ENCODE data around the gene ARHGAP35.
A peak's percentile ranks its signal among the peaks of the same experiment; 100 is the strongest.
"Not testable (repeated sequence)": the region's sequence is repeated elsewhere in the genome, so short reads cannot be mapped to it uniquely, and the experiment has no call there.

ARHGAP35 gene

DNA sequence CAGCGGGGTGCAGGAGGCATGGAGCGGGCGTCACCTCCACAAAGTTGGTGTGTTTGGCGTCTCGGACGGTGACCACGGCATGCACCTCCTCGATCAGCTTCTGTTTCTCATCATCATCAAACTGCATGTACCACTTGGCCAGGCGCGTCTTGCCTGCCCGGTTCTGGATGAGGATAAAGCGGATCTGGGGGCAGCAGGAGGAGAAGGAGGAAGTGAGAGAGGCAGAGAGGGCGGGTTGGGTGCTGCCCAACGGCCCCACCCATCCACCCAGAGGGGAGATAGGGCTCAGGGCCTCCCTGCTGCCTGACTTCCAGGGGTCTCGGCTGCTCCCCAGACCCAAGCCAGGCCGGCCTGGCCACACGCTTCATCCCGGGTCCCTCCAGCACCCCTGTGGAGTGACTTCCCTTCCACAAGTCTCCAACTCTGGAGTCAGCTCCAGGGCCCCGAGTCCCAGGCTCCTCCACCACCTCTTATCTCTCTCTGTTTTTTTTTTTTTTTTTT is 14.8 kb upstream of the ARHGAP35 start:
- DNase-seq = no peak

DNA sequence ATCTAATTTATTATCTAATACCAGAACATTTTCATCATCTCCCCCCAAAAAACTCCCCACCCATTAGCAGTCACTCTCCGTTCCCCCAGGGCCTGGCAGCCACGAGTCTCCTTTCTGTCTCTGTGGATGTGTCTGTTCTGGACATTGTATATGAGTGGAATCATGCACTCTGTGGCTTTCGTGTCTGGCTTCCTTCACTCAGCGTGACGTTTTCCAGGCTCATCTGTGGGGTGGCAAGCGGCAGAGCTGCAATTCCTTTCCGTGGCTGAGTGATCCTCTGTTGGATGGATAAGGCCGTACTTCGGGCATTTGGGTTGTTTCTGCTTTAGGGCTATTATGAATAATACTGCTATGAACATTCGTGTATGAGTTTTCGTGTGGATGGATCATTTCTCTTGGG is 13.3 kb upstream of the ARHGAP35 start:
- DNase-seq = no peak

GRCh38 chr19:46848389-46848788 is 12.4 kb upstream of the ARHGAP35 start:
- DNase-seq = no peak

DNA sequence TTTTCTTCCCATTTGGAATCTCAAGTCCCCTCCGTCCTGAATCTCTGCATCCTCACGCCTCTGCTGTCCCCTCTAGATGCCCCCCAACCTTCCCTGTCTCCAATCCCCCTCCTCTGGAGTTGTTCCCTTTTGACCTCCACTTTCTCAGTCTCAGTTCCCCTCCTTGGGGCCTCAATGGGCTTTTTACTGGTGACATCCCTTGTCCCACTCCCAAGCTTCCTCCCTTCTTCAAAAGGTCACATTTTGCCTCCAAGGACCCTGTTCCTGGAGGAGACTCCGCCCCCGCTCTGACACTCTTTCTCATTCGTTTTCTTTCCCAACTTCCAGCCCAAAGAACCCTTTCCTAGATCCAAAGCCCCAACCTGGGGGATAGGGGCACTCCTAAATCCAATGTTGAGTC is 11.2 kb upstream of the ARHGAP35 start:
- DNase-seq = no peak

DNA sequence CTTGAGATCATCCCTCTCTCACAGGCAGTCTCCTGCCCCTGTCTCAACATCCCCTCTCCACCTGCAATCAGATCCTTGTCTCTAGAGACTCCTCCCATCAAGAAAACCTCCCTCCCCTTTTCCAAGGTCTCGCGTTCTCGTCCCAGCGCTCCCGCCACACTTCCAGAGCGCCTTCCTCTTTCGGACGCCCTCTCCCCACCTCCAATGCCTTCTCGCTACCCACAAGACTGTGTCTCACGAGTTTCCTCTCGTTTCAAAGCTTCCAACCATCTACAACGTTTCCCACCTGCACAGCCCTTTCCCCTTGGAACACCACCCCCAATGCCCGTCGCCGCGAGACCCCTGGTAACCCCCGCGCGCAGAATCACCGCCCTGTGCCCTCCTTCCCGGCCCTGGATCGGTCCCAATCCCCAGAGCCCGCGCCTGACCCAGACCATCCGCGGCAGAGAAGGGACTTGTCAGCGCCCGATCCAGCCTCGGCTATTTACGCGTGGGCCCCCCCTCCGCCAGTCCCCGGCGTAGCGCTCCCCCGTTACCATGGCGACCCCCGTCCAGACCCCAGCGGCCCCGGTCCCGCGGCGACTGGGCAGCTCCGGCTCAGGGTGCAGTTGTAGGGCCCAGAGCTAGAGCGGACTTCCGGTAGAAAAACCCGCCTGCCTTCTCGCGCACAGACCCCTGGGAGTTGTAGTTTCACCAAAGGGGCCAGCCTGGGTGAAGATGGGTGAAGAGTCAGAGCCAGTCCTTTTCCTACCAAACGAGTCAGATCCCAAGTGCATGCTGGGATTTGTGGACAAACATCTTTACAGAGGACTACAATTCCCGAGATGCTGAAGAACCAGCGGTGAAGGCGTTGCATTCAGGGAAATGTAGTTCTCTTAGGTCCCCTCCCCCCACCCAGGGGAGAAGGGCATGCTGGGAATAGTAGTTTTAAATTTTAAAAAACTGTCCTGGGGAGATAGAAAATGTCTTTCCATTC is 10.3 kb upstream of the ARHGAP35 start, which contains the start of gene AP2S1:
Gene AP2S1, minus strand, starts transcription at position 619 of the 976 bp plus-strand sequence. Its CDS starts 80 bp downstream, at position 539.
- peak; percentile 93 for DNase-seq

DNA sequence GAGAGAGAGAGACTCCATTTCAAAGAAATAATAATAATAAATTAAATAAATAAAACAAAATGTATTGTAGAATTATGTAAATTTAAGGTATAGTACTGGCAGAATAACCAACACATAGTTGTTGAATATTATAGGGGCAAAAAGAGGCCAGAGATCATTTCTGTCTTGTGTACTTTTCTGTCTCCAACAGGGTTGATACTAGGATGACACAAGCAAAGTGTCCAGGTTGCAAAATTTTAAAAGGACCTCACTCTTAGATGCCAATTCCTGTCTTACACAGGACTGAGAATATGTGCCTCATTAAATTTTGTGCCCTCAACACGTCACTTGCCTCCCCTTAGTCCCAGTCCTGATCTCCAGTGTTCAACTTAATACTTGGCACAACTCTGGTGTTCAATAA is 8.0 kb upstream of the ARHGAP35 start:
- DNase-seq = no peak

- not testable (repeated sequence) for DNase-seq
Measured at GRCh38 chr19:46854698-46855097, 6.1 kb upstream of the ARHGAP35 start.

DNA sequence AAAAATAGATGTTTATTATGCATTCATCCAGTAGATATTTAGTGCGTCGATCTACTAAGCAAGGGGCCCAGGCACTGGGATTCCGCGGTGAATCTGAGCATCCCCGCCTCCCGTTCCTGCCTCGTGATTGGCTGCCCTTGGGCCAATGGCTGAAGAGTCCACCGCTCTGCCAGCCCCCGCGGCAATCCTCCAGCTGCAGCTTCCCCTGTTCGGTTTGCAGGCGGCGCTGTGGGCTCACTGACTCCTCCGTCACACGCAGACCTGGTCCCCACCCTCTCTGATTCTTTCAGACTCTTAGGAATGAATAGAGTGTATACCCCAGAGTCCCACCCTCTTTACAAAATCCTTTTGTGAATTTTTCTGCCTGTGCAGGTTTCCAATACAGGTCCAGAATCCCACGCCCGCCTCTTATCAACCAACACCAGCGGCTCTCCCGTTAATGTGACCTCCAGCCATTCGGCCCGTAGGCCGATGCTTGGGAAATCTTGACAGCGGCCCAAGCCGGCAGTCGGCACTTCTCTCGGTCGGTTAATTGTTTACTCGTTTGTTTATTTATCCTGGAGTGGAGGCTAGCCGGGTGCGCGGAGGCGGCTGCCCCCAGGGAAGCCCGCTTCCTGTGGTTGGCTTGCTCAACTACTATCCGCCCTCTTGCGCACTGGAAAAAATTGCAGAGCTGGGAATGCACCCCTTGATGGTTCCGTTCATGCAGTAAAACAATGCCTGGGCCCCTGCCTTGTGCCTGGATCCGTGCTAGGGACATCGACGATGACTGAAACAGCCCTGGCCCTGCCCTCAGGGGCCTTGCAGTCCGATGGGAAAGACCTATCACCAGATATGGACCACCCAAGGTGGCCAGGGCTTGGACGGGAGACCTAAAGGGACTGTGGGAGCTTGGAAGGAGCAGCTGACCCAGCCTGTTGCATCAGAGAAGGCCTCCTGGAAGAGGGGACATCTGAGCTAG is 4.5 kb upstream of the ARHGAP35 start:
- peak; percentile 88 for DNase-seq

DNA sequence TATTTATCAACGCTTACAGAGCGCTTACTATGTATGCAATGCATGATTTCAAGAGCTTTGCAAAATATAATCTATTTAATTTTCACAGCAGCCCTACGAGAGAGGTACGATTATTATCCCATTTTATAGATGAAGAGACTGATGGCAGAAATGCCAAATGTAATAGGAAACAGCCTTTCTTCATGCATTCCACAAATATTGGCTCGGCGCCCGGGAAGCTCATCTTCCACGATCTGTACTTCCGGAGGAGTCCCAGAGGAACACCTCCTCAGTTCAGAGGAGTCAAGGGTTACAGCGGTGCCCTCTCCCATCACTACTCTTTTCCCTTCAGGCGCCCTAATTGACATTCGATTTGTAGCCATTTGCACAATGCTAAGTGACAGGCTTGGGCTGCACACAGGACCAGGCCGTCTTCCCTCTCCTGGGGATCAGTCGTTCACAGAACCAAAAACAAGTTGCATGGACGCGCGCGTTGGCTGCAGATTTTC is 1.1 kb upstream of the ARHGAP35 start:
- peak; percentile 90 for DNase-seq

- peak; percentile 91 for DNase-seq
Measured at GRCh38 chr19:46860125-46860845, 512 bp upstream of the ARHGAP35 start.

GRCh38 chr19:46861691-46862502 is 1.1 kb downstream of the ARHGAP35 start:
- DNase-seq = no peak

DNA sequence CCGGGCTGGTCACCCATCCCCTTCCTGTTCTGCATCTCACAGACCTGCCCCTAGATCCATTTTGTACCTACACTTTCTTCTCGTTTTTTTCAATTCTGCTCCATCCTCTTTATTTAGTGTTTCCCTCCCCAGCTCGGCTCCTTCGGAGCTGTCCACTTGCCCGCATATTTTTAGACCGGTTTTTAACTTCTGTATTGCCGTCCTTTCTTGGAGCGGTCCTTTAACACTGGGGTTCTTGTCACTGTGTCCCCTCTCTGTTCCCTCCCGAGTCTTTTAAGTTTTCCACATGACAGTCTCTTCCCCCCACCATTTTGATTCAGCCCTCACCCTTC is 1.7 kb downstream of the ARHGAP35 start:
- no peak for DNase-seq

- no peak for DNase-seq
Measured at GRCh38 chr19:46862974-46863632, 2.3 kb downstream of the ARHGAP35 start.

DNA sequence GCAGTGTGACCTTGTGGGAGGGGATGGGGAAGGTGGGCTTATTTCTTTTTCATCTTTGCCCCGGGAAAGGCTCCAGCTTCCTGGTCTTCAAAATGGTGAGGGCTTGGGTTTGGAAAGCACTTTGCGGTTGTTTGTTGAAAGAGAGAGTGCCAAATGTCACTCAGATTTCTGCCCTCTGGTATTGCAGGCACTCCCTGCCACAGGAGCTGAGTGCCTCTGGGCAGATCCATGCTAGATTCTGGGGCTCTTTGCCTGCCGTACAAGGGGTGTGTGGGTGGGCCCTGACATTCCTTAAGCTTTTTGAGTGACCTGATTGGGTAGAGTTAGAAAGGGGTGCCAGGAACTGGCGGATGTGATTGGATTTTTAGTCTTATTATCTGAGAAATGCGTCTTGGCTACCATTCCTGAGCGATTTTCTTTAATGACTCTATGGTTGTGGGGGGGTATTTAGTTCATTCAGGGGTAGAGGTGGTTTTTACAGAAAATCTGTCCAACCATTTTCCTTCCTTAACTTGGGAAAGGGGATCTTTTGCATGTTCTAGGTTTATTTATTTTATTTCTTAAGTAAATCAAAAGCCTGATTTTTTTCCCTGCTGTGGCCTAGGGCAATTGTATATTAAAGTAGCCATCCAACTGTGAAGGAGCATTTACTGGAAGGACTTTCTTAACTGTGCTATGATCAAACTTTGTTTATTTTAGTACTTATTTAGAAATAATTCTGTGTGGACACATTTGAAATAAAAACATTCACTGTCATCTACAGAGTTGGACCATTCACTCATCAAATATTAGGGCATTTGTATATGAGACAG is 3.2 kb downstream of the ARHGAP35 start:
- no peak for DNase-seq

DNA sequence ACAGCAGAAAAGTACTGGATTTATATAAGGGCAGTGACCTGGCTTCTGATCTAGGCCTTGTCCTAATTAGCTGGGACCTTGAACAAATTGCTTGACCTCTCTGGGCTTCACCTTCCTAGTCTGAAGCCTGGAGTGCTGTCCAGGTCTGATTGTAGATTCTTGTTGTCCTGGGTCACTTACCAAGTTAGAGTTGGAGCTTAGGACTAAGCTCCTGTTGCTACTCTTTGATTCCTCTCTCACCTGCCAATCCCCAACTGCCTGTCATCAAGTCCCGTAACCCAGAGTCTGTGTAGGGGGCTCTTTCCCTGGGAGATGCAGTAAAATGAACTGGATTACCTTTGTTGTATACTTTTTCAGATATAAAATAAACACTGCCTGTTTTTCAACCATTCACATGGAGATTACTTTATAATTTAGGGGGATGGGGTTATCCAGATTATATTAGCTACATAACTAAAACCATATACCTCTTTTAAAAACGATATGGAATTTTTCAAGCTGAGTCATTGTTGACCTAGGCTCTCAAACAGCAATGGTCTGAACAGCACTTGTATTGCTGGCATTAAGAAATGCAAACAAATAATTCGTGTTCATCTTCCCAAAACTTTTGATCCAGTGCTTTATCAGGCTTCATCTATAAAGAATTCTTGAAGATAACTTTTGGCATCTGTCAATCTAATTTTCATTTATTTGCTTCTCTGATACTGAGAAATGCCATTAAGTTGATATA is 5.8 kb downstream of the ARHGAP35 start:
- DNase-seq = no peak

- DNase-seq = no peak
Measured at GRCh38 chr19:46867170-46867569, 6.4 kb downstream of the ARHGAP35 start.

GRCh38 chr19:46868025-46868802 is 7.4 kb downstream of the ARHGAP35 start:
- DNase-seq = no peak

DNA sequence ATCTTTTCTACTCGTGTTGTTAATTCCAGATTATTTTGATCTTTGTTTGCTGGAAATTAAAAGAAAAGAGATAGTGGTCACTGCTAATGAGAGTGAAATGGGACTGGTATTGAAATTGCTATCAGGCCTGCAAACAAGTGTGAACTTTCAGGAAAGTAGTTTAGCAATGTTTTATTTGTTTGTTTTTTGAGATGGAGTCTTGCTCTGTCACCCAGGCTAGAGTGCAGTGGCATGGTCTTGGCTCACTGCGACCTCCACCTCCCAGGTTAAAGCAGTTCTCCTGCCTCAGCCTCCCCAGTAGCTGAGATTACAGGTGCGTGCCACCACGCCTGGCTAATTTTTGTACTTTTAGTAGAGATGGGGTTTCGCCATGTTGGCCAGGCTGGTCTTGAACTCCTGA is 10.4 kb downstream of the ARHGAP35 start:
- DNase-seq = not testable (repeated sequence)
